ENCODE data around the gene CD22. TPM values are rescaled to one million over a fixed set of nuclear protein-coding genes. Genes with fewer than 3 reads are reported as not detected.

Gene CD22
- total RNA-seq, 1 donor from 2014 or later = 3.4 TPM

DNA sequence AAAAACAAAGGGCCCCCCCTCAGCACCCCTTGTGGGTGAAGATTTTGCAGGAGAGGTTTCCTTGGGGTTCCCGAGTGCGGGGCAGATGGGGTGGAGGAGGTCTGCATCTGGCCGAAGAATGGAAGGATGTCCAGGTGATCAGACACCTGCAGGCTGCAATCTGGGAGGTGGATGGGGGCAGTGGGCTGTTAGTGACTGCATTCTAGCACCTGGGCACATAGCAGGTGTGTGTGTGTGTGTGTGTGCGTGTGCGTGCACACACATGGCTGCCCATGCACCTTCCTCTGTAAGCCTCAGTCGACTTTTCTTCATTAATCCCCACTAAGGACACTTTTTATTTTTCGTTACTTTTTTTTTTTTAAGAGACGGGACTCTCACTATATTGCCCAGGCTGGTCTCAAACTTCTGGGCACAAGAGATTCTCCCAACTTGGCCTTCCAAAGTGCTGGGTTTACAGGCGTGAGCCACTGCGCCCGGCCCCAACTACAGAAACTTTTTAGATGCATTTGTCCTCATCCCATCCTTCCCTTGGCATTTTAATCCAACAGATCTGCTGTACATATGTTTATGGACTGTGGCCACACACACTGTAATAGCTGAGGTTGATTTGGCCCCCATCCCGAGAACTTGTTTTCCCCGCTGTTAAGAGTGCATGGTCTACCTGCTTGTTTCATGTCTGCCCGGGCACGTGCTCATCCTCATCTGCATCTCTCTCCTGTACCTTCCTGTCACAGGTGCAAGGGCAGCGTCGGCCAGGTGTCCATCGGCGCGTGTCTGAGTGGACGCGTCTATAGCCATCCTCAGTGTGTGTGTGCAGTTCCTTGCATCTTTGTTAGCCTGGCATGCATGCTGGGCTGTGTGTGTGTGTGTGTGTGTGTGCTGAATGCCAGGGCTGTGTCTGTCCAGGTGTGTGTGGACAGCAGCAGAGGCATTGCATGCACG, 36.3 kb upstream of the CD22 start:
- Mint-ChIP-seq H3K27me3 (peaks cover 4% of the 10 kb centered on the region), H3K27ac (no peak overlapping the region), H3K36me3 (ENCODE audit: low read depth) (no peaks in the 10 kb centered on the region), H3K9me3 (no peaks in the 10 kb centered on the region), H3K4me1 (peaks cover 7% of the 10 kb centered on the region), H3K4me3 (no peak overlapping the region)
- DNase-seq = no peak
- intact Hi-C loops (cut with micrococcal nuclease) = no loop called here

DNA sequence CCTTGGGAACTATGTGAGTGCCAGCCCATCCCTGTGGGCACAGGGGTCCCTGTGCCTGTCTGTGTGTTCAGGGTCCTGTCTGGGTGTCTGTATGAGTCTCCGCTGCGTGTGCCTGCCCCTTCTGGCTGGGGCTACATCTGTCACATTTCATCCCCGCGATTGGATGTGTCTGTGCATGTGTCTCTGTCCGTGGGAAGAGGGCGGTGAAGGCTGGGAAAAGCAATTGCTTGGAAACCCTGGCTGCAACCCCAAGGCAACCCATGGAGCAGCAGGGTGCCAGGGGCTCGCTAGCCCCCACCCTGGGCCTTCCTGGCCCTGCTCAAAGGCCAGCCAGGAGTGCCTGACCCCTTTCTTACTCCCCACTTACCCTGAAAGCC, 35.6 kb upstream of the CD22 start:
- intact Hi-C loops (cut with micrococcal nuclease) = no loop called here
- Mint-ChIP-seq H3K9me3 (no peaks in the 10 kb centered on the region), H3K4me3 (no peak overlapping the region), H3K27ac (no peak overlapping the region), H3K36me3 (ENCODE audit: low read depth) (no peaks in the 10 kb centered on the region), H3K4me1 (peaks cover 7% of the 10 kb centered on the region), H3K27me3 (peaks cover 4% of the 10 kb centered on the region)
- no peak for DNase-seq

DNA sequence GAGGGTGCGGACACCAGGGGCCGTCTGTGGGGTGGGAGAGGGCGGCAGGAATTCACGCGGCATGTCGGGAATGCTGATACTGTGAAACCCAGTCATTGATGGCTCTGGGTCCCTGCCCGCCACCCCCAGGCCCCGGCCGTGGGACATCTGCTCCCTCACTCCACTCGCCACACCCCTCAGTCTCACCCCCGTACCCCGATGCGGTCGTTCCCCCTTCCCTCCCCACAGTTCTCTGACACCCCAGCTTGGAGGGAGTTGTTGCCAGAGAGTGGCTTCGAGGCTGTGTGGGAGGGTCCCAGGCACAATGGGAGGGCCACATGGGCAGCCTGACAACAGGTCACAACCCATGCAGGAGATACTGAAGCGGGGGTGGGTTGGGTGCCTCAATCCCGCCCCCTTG, 35.2 kb upstream of the CD22 start:
- Mint-ChIP-seq H3K36me3 (ENCODE audit: low read depth) (no peaks in the 10 kb centered on the region), H3K9me3 (no peaks in the 10 kb centered on the region), H3K4me1 (peaks cover 7% of the 10 kb centered on the region), H3K27ac (no peak overlapping the region), H3K4me3 (no peak overlapping the region), H3K27me3 (peaks cover 4% of the 10 kb centered on the region)
- intact Hi-C loops (cut with micrococcal nuclease) = no loop called here
- no peak for DNase-seq

DNA sequence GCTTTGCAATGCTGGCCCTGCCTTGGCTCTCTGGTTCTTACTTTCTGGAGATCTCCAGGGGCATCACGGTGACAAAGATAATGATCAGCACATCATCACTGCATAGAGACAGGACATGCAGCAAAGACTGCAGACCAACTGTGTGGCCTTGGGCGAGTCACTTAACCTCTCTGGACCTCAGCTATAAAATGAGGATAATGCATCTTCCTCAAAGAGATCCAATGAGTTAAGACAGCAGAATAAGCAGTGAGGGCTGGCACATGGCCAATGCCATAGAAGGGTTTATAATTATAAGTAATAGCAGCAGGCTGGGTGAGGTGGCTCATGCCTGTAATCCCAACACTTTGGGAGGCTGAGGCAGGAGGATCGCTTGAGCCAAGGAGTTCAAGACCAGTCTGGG, 34.7 kb upstream of the CD22 start:
- intact Hi-C loops (cut with micrococcal nuclease) = no loop called here
- no peak for DNase-seq
- Mint-ChIP-seq H3K36me3 (ENCODE audit: low read depth) (no peaks in the 10 kb centered on the region), H3K4me3 (no peak overlapping the region), H3K27ac (no peak overlapping the region), H3K9me3 (no peaks in the 10 kb centered on the region), H3K4me1 (peaks cover 7% of the 10 kb centered on the region), H3K27me3 (peaks cover 4% of the 10 kb centered on the region)

DNA sequence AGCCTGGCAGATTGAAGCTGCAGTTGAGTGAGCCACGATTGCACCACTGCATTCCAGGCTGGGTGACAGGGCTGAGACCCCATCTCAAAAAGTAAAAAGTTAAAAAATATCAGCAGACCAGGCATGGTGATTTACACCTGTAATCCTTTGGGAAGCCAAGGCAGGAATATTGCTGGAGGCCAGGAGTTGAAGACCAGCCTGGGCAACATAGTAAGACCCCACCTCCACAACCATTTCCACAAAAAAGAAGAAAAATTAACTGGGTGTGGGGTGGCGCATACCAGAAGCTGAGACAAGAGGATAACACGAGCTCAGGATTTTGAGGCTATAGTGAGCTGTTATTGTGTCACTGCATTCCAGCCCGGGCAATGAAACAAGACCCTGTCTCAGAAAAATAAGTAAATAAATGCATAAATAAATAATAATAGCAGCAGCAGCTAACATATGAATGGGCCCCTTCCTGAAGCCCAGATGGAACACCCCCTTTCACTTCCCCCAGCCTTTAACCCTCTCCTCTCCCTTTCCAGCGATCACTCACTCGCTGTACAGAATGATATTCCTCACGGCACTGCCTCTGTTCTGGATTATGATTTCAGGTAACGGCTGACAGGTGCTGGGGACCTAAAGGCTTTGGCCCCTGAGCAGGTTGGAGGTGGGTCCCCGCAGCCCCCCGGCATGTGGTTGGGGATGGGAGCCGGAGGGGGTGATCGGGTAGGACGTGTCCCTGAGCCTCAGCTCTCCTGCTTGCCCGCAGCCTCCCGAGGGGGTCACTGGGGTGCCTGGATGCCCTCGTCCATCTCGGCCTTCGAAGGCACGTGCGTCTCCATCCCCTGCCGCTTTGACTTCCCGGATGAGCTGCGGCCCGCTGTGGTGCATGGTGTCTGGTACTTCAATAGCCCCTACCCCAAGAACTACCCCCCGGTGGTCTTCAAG, 33.9 kb upstream of the CD22 start:
- H3K9me3 Mint-ChIP-seq = no peaks in the 10 kb centered on the region
- H3K27ac Mint-ChIP-seq = no peak overlapping the region
- no peaks in the 10 kb centered on the region for H3K36me3 Mint-ChIP-seq (ENCODE audit: low read depth)
- peaks cover 4% of the 10 kb centered on the region for H3K27me3 Mint-ChIP-seq
- no peak for DNase-seq
- H3K4me1 Mint-ChIP-seq = peaks cover 7% of the 10 kb centered on the region
- no peak overlapping the region for H3K4me3 Mint-ChIP-seq
- intact Hi-C loops (cut with micrococcal nuclease) = no loop called here

DNA sequence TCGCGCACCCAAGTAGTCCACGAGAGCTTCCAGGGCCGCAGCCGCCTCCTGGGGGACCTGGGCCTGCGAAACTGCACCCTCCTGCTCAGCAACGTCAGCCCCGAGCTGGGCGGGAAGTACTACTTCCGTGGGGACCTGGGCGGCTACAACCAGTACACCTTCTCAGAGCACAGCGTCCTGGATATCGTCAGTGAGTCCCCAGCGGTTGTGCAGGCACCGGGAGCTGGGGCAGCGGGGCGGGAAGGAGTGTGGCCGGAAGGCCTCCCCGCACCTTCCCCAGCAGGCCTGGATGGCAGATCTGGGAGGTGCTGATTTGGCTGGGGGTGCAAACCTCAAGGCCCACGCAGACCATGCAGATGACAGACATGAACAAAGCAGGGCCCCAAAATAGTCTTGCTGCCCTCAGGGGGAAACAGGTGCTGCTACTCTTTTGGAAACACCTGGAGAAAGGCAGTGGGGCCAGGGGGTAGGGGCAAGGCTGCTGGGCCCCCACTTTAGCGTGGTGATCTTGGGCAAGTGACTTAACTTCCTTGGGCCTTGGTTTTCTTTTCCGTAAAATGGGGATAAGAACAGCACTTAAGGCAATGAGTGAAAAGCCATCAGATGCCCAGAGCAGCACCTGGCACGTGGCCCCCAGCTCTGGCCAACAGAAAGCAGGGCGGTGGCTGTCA, 33.1 kb upstream of the CD22 start:
- no peak overlapping the region for H3K27ac Mint-ChIP-seq
- H3K9me3 Mint-ChIP-seq = no peaks in the 10 kb centered on the region
- H3K4me3 Mint-ChIP-seq = no peak overlapping the region
- peaks cover 7% of the 10 kb centered on the region for H3K4me1 Mint-ChIP-seq
- H3K36me3 Mint-ChIP-seq (ENCODE audit: low read depth) = no peaks in the 10 kb centered on the region
- intact Hi-C loops (cut with micrococcal nuclease) = no loop called here
- peak; percentile 80 for DNase-seq
- peaks cover 4% of the 10 kb centered on the region for H3K27me3 Mint-ChIP-seq

DNA sequence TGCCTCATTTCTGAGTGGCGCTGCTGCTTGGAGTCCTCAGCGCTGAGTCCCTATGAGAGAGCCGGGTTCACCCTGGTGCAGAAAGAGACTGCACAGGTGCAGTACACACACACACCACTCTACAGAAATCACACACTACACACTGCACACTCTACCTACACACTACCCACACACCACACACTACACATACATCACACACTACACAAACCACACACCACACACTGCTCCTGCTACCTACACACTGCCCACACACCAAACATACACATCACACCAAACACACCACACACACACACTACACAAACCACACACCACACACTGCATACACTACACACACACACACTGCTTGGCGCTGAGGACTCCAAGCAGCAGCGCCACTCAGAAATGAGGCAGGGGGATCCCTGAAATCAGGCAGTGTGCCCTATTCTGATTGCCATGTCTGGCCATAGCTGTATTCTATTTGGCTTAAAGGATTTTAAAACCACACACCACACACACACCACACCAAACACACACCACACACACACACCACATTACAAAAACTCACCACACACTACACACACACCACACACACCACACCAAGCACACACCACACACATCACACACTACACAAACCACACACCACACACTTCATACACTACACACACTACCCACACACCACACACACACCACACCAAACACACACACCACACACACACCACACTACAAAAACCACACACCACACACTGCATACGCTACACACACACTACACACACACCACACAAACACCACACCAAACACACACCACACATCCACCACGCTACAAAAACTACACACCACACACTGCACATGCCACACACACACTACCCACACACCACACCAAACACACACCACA, 32.1 kb upstream of the CD22 start:
- H3K27me3 Mint-ChIP-seq = peaks cover 2% of the 10 kb centered on the region
- H3K4me3 Mint-ChIP-seq = no peak overlapping the region
- H3K36me3 Mint-ChIP-seq (ENCODE audit: low read depth) = no peaks in the 10 kb centered on the region
- no peak overlapping the region for H3K27ac Mint-ChIP-seq
- no peaks in the 10 kb centered on the region for H3K9me3 Mint-ChIP-seq
- peaks cover 7% of the 10 kb centered on the region for H3K4me1 Mint-ChIP-seq
- intact Hi-C loops (cut with micrococcal nuclease) = no loop called here
- DNase-seq = no peak

DNA sequence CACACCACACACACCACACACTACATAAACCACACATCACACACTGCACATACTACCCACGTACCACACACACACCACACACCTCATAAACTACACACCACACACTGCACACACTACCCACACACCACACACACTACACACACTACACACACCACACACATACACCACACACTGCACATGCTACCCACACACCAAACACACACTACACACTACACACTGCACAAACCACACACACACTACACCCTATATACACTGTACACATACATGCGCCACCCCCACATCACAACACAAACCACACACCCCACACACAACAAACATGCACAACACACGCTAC, 31.5 kb upstream of the CD22 start:
- intact Hi-C loops (cut with micrococcal nuclease) = no loop called here
- H3K27ac Mint-ChIP-seq = no peak overlapping the region
- H3K4me1 Mint-ChIP-seq = peaks cover 7% of the 10 kb centered on the region
- no peak for DNase-seq
- H3K27me3 Mint-ChIP-seq = peaks cover 2% of the 10 kb centered on the region
- no peaks in the 10 kb centered on the region for H3K9me3 Mint-ChIP-seq
- H3K4me3 Mint-ChIP-seq = no peak overlapping the region
- no peaks in the 10 kb centered on the region for H3K36me3 Mint-ChIP-seq (ENCODE audit: low read depth)

DNA sequence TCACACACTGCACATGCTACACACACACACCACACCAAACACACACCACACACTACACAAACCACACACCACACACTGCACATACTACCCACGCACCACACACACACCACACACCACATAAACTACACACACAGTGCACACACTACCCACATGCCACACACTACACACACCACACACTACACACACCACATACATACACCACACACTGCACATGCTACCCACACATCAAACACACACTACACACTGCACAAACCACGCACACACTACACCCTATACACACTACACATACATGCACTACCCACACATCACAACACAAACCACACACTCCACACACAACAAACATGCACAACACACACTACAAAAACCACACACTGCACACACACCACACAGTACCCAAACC, 31.1 kb upstream of the CD22 start:
- no peaks in the 10 kb centered on the region for H3K9me3 Mint-ChIP-seq

DNA sequence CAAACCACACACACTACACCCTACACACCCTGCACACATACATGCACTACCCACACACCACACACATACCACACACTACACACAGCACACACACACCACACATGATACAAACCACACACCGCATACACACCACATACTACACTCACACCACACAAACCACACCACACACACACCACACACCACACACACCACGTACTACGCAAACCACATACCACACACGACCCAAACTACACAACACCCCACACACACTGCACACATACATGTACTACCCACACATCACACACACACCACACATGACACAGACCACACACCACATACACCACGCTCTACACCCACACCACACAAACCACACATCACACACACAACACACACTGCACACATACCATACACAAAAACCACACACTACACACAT, 30.4 kb upstream of the CD22 start:
- H3K27me3 Mint-ChIP-seq = peaks cover 2% of the 10 kb centered on the region
- H3K36me3 Mint-ChIP-seq (ENCODE audit: low read depth) = no peaks in the 10 kb centered on the region
- no peak for DNase-seq
- H3K4me3 Mint-ChIP-seq = no peak overlapping the region
- no peak overlapping the region for H3K27ac Mint-ChIP-seq
- peaks cover 7% of the 10 kb centered on the region for H3K4me1 Mint-ChIP-seq
- H3K9me3 Mint-ChIP-seq = no peaks in the 10 kb centered on the region
- intact Hi-C loops (cut with micrococcal nuclease) = no loop called here

More for the DNA sequence above, 31.1 kb upstream of the CD22 start:
- H3K4me1 Mint-ChIP-seq = peaks cover 7% of the 10 kb centered on the region
- DNase-seq = no peak
- peaks cover 2% of the 10 kb centered on the region for H3K27me3 Mint-ChIP-seq
- intact Hi-C loops (cut with micrococcal nuclease) = no loop called here
- no peak overlapping the region for H3K27ac Mint-ChIP-seq
- no peaks in the 10 kb centered on the region for H3K36me3 Mint-ChIP-seq (ENCODE audit: low read depth)
- no peak overlapping the region for H3K4me3 Mint-ChIP-seq

DNA sequence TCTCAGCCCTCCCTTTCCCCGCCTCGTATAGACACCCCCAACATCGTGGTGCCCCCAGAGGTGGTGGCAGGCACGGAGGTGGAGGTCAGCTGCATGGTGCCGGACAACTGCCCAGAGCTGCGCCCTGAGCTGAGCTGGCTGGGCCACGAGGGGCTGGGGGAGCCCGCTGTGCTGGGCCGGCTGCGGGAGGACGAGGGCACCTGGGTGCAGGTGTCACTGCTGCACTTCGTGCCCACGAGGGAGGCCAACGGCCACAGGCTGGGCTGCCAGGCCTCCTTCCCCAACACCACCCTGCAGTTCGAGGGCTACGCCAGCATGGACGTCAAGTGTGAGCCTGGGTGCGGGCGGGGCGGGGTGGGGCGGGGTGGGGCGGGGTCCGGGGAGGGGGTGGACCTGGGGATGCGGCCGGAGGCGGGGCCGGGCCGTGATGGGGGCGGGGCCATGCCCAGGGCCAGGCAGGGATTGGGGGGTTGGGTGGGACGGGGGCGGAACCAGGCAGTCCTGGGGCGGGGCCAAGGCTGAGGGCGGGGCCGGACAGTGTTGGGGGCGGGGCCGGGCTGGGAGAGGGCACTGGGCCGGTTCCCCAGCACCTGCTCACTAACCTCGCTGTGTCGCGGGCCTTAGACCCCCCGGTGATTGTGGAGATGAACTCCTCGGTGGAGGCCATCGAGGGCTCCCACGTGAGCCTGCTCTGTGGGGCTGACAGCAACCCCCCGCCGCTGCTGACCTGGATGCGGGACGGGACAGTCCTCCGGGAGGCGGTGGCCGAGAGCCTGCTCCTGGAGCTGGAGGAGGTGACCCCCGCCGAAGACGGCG, 29.3 kb upstream of the CD22 start:
- H3K9me3 Mint-ChIP-seq = no peaks in the 10 kb centered on the region
- H3K27me3 Mint-ChIP-seq = no peaks in the 10 kb centered on the region
- peaks cover 7% of the 10 kb centered on the region for H3K4me1 Mint-ChIP-seq
- no peaks in the 10 kb centered on the region for H3K36me3 Mint-ChIP-seq (ENCODE audit: low read depth)
- H3K4me3 Mint-ChIP-seq = no peak overlapping the region
- intact Hi-C loops (cut with micrococcal nuclease) = no loop called here
- no peak overlapping the region for H3K27ac Mint-ChIP-seq
- DNase-seq = no peak

DNA sequence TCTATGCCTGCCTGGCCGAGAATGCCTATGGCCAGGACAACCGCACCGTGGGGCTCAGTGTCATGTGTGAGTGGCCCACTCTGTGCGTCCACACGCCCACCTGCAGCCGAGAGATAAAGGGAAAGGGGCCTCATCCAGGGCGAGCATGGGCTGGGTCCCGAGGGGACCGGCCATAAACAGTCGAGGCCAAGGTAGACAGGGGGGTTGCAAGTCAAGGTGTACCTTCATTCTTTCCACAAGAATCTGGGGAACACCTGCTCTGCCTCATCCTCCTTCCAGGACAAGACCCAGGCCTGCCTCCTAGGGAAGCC, 28.7 kb upstream of the CD22 start:
- no peak for DNase-seq
- intact Hi-C loops (cut with micrococcal nuclease) = no loop called here
- Mint-ChIP-seq H3K27ac (no peak overlapping the region), H3K27me3 (no peaks in the 10 kb centered on the region), H3K4me1 (peaks cover 7% of the 10 kb centered on the region), H3K36me3 (ENCODE audit: low read depth) (no peaks in the 10 kb centered on the region), H3K4me3 (no peak overlapping the region), H3K9me3 (no peaks in the 10 kb centered on the region)

DNA sequence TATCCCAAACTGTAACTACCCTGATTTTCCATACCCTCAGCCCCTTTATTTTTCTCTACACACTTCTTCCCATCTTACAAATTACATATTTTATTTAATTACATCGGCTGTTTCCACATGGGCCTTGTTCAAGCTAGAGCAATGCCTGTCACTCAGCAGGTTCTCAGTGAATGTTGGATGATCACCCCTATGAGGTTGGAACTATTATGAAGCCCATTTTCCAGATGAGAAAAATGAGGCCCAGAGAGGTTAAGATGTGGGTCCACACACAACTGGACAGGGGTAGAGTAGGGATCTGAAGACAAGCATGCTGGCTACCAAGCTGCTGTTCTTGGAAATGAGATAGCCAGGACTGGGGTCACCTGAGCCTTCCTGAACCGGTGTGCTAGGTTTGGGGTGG, 27.0 kb upstream of the CD22 start:
- no peaks in the 10 kb centered on the region for H3K4me1 Mint-ChIP-seq
- no peak for DNase-seq
- H3K4me3 Mint-ChIP-seq = no peak overlapping the region
- intact Hi-C loops (cut with micrococcal nuclease) = no loop called here
- no peak overlapping the region for H3K27ac Mint-ChIP-seq
- H3K36me3 Mint-ChIP-seq (ENCODE audit: low read depth) = no peaks in the 10 kb centered on the region
- H3K9me3 Mint-ChIP-seq = no peaks in the 10 kb centered on the region
- no peaks in the 10 kb centered on the region for H3K27me3 Mint-ChIP-seq
